HG03025 (cell line): ENCODE data around the gene PLEKHA4.
A peak's percentile ranks its signal among the peaks of the same experiment; 100 is the strongest.
"Not testable (repeated sequence)": the region's sequence is repeated elsewhere in the genome, so short reads cannot be mapped to it uniquely, and the experiment has no call there.

Source experiments
- ATAC-seq: cut with Tn5 transposase; IDR thresholded peaks from one replicate; pipeline ENCODE4 v1.9.1; 2021; ENCODE audit warnings: mild to moderate bottlenecking, moderate library complexity; ENCODE audit not compliant: unreplicated experiment, low FRiP score

PLEKHA4 gene

DNA sequence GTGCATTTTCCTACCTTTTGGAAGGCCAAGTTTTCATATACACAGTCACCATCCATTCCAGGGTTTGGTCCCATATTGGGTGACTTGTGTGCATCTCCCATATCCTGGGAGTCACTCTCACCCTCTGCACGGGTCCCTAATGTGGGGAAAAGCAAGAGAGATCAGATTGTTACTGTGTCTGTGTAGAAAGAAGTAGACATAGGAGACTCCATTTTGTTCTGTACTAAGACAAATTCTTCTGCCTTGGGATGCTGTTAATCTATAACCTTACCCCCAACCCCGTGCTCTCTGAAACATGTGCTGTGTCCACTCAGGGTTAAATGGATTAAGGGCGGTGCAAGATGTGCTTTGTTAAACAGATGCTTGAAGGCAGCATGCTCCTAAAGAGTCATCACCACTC, 21.1 kb upstream of the PLEKHA4 start:
- ATAC-seq, result not testable (repeated sequence)

DNA sequence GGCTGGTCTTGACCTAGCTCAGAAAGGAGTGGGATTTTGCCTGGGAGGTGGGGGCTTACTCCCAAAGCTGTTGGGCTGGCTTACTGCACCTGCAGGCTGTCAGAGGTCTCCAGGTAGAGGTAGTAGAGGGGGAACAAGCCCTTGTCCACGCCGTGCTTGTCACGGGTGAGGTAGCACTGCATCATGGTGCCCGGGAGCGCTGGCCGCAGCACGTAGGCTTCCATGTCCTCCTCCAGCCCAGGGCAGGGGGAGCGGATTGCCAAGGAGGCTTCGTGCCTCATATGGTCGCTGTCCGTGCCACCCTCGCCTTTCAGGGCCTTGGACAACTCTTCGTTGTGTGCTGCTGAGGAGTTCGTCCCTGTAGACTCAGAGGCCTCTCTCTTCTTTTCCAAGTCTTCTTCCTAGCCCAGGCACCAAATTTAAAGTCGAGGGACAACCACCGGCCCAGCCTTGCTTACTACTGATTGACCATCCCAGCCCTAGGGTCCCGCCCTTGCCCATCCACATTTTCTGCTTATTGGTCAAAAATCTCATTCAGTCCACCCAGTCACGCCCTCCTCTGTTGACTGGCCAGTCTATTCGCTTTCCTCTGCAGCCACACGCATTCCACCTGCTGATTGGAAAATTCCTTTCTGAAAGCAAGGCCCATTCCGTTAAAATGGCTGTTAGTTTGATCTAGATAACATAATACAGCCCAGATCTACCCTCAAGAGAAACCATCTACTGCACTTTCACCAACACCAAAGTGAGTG, 19.6 kb upstream of the PLEKHA4 start:
- ATAC-seq, result no peak

DNA sequence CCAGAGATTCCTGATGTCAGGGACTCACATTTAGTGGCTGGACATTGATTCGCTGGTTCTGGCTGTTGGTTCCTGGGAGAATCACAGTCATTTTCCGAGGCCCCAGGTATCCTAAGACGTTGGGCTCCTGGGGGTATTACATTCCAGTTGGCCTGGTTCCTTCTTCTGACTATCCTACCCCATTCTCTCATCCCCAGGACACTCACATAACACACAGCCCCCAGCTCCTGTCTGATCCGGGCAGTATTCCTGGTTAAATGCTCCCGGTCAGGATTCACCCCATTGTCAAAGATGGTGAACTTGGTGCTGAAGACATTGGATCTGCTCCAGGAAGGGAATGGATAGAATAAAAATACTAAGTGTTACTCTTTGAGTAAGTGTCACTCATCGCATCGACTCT, 15.3 kb upstream of the PLEKHA4 start:
- ATAC-seq, result no peak

DNA sequence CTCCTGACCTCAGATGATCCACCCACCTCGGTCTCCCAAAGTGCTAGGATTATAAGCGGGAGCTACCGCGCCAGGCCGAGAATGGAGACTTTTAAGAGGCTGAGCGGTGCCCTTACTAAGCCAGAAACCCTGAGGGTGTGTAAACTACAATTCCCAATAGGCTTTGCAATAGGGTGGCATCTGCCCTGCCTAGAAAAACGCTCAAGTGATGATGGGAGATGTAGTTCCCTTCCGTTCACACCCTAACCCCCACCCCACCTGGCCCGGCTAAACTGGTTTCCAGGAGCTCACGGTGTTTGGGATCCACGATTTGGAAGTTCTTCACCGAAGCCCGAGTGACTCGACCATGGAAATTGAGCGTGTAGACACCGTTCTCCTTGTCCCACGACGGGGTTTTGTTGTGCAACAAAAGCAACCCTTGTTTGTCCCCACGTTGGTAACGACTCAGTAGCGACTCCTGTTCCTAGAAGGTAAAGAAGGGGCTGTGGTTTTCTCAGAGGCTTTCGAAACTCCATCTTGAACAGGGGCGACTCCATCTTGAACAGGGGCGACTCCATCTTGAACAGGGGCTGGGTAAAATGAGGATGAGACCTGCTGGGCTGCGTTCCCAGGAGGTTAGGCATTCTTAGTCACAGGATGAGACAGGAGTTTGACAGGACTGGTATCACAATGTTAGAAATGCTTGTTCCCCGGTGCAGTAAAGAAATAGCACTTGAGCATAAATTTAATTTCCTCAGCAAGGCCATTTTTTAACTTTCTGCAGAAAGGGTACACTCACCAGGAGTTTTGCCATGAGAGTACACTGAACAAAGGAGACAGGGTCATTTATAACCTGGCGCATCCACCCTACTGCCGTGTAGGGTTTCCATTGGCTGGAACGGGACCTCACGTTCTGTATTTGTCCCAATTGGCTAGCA, 13.6 kb upstream of the PLEKHA4 start:
- ATAC-seq, result no peak

DNA sequence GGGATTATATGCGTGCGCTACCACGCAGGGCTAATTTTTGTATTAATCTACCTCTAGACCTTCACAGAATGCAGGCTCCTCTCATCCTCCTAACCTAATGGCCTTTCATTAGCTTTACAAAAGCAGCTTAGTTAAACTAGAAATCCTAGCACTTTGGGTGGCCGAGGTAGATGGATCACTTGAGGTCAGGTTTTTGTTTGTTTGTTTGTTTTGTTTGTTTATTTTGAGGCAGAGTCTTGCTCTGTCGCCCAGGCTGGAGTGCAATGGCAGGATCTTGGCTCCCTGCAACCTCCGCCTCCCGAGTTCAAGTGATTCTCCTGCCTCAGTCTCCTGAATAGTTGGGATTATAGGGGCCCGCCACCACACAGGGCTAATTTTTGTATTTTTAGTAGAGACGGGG, 11.3 kb upstream of the PLEKHA4 start:
- ATAC-seq, result not testable (repeated sequence)

DNA sequence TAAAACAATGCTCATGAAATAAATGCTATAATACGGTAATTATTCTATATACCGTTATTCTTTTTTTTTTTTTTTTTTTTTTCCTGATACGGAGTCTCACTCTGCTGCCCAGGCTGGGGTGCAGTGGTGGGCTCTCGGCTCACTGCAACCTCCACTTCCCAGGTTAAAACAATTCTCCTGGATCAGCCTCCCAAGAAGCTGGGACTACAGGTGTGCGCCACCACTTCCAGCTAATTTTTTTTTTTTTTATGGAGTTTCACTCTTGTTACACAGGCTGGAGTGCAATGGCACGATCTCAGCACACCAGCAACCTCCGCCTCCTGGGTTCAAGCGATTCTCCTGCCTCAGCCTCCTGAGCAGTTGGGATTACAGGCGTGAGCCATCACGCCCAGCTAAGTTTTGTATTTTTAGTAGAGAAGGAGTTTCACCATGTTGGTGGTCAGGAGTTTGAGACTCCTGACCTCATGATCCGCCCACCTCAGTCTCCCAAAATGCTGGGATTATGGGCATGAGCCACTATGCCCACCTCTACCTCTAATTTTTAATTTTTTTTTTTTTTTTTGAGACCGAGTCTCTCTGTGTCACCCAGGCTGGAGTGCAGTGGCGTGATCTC, 10.7 kb upstream of the PLEKHA4 start:
- ATAC-seq, result no peak

DNA sequence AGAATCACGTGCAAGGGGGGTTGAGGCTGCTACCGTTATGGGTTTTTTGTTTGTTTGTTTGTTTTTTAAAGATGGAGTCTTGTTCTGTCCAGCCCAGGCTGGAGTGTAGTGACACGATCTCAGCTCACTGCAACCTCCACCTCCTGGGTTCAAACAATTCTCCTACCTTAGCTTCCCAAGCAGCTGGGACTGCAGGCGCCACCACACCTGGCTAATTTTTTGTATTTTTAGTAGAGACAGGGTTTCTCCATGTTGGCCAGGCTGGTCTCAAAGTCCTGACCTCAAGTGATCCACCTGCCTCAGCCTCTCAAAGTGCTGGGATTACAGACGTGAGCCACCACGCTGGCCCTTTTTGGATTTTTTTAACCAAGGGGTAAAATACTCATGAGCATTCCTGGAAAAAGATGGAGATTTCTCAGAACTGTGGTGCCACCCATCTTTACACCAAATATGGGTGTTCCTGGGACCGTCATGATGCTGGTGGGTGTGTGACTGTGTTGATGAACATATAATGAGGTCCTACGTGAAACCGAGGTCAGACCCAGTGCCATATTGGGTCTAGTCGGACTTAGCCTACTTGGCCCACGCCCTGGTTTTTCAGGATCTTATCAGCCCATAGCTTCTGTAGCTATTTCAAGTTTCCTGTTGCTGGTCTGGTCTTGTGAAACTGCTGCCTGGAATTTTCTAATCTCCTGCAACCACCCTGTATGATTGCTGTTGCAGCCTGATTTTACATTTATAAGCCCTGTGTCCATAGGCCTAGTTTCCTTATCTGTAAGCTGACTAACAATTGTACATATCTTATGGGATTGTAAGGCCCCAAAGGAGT, 10.0 kb upstream of the PLEKHA4 start:
- no peak for ATAC-seq

DNA sequence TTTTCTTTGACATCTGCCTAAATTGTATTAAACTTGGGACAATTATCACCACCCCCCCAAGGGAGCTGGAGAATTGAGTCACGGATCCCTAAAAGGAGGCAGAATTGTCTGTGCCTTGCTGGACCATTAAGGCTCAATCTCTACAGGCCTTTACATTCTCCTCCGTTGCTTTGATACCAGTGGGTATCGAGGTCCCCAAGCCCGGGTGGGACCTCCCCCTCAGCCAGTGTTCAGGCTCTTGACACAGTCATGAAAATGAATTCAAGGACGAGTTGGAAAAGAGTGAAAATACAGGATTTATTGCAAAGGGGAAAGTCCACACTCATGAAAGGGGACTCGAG, 9.4 kb upstream of the PLEKHA4 start:
- ATAC-seq, result no peak

DNA sequence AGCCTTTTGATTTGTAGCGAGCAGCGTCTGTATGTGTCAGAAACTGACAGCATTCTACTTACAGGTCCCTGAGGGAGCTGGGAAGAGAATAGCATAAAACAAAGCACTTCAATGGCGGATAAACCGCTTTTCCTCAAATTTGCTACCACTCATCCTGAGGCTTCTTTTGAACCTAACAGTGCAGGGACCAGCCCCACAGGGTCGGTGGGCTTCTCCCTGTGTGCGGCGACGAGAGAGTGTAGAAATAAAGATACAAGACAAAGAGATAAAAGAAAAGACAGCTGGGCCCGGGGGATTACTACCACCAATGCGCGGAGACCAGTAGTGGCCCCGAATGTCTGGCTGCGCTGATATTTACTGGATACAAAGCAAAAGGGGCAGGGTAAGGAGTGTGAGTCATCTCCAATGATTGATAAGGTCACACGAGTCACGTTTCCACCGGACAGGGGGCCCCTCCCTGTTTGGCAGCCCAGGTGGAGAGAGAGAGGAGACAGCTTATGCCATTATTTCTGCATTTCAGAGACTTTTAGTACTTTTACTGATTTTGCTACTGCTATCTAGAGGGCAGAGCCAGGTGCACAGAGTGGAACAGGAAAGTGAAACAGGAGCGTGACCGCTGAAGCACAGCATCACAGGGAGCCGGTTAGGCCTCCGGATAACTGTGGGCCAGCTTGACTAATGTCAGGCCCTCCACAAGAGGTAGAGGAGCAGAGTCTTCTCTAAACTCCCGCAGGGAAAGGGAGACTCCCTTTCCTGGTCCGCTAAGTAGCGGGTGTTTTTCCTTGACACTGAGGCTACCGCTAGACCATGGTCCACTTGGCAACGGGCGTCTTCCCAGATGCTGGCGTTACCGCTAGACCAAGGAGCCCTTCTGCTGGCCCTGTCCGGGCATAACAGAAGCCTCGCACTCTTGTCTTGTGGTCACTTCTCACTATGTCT, 7.9 kb upstream of the PLEKHA4 start:
- not testable (repeated sequence) for ATAC-seq

DNA sequence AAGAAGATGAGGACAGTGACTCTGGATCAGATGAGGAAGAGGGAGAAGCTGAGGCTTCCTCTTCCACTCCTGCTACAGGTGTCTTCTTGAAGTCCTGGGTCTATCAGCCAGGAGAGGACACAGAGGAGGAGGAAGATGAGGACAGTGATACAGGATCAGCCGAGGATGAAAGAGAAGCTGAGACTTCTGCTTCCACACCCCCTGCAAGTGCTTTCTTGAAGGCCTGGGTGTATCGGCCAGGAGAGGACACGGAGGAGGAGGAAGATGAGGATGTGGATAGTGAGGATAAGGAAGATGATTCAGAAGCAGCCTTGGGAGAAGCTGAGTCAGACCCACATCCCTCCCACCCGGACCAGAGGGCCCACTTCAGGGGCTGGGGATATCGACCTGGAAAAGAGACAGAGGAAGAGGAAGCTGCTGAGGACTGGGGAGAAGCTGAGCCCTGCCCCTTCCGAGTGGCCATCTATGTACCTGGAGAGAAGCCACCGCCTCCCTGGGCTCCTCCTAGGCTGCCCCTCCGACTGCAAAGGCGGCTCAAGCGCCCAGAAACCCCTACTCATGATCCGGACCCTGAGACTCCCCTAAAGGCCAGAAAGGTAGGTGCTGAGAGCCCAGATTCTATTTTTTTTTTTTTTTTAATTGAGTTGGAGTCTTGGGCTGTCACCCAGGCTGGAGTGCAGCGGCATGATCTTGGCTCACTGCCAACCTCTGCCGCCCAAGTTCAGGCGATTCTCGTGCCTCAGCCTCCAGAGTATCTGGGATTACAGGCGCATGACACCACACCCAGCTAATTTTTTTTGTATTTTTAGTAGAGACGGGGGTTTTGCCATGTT, 6.1 kb upstream of the PLEKHA4 start:
- no peak for ATAC-seq

DNA sequence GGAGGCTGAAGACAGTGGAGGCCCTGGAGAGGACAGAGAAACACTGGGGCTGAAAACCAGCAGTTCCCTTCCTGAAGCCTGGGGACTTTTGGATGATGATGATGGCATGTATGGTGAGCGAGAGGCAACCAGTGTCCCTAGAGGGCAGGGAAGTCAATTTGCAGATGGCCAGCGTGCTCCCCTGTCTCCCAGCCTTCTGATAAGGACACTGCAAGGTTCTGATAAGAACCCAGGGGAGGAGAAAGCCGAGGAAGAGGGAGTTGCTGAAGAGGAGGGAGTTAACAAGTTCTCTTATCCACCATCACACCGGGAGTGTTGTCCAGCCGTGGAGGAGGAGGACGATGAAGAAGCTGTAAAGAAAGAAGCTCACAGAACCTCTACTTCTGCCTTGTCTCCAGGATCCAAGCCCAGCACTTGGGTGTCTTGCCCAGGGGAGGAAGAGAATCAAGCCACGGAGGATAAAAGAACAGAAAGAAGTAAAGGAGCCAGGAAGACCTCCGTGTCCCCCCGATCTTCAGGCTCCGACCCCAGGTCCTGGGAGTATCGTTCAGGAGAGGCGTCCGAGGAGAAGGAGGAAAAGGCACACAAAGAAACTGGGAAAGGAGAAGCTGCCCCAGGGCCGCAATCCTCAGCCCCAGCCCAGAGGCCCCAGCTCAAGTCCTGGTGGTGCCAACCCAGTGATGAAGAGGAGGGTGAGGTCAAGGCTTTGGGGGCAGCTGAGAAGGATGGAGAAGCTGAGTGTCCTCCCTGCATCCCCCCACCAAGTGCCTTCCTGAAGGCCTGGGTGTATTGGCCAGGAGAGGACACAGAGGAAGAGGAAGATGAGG, 5.3 kb upstream of the PLEKHA4 start:
- ATAC-seq, result no peak

DNA sequence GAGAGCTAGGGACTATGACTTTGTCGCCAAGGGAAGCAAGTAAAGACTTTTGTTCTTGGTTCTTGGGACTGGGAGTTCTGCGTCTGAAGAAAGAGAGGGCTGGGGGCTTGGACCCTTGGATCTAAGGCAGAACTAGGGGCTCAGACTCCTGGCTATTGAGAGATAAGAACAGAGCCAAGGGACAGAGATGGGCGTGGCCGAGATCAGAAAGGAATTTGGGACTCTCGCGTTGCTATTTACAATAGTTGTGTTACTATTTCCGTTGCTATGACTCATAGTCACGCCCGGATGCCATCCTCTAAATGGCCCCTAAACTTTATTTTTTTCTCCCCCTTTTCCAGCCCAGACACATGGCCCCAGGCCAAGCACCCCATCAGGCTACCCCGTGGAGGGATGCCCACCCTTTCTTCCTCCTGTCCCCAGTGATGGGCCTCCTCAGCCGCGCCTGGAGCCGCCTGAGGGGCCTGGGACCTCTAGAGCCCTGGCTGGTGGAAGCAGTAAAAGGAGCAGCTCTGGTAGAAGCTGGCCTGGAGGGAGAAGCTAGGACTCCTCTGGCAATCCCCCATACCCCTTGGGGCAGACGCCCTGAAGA, 4.6 kb upstream of the PLEKHA4 start:
- ATAC-seq, result no peak

DNA sequence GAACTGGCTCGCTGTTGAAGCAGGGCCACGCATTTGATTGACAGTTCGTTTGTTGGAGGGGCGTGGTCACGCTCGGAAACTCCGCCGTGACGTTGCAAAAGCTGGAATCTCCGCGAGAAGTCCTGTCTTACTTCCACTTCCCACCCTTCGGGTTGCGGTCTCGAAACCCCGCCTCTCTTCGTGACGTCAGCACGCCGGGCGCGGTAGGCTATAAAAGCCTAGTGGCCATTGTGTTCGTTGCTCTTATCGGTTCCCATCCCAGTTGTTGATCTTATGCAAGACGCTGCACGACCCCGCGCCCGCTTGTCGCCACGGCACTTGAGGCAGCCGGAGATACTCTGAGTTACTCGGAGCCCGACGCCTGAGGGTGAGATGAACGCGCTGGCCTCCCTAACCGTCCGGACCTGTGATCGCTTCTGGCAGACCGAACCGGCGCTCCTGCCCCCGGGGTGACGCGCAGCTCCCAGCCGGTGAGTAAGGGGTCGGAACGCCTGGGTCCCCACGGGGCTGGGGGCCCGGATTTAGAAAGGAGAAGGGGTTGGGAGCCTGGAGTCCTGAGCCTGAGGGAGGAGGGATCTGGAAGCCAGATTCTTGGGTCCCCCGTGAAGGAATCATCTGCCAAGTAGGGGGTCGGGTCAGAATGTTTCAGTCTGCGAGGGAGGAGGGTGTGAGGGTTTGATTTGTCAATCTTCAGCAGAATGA, 3.9 kb upstream of the PLEKHA4 start, which contains the start of gene PPP1R15A:
Gene PPP1R15A, plus strand, starts transcription at position 240 of the 702 bp plus-strand sequence. CDS start 813 bp downstream, outside the sequence.
- ATAC-seq, result peak; percentile 45

DNA sequence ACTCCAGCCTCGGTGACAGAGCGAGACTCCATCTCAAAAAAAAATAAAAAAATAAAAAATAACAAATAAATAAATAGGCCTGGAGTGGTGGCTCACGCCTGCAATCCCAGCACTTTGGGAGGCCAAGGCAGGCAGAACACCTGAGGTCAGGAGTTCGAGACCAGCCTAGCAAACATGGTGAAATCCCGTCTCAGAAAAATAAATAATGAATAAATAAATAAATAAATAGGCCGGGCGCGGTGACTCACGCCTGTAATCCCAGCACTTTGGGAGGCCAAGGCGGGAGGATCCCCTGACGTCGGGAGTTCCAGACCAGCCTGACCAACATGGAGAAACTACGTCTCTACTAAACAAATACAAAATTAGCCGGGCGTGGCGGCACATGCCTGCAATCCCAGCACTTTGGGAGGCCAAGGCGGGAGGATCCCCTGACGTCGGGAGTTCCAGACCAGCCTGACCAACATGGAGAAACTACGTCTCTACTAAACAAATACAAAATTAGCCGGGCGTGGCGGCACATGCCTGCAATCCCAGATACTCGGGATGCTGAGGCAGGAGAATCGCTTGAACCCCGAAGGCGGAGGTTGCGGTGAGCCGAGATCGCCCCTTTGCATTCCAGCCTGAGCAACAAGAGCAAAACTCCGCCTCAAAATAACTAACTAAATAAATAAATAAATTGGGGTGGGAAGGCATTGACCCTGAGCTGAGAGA, 3.2 kb upstream of the PLEKHA4 start:
- ATAC-seq, result not testable (repeated sequence)

DNA sequence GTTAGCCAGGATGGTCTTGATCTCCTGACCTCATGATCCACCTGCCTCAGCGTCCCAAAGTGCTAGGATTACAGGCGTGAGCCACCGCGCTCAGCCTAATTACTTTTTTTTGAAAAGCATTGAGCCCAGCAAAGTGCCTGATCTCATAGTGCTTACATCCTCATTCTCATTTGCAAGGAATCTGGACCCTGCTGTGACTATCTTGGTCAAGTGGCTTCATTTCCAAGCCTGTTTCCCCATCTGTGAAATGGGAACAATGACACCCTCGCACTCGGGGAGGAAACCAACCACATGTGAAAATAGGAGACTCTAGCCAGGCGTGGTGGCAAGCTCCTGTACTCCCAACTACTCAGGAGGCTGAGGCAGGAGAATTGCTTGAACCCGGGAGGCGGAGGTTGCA, 1.6 kb upstream of the PLEKHA4 start:
- ATAC-seq, result no peak

DNA sequence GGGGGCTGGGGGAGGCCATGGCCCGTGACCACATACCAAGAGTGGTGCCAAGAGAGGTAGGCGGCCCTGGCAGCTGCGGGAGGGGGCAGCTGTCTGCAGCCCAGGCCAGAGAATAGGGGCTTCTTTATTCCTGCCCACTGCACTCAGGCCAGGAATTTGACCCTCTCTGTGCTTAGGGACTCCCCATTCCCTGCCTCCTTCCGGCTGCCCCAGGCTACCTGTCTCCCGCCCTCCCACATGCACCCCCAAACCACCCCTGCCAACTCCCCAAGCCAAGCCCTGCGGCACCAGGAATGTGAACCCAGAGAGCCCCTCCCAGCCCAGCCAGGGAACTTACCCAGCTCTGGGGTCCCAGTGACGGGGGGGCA, 687 bp downstream of the PLEKHA4 start:
- no peak for ATAC-seq
